Uterus (tissue), 4 donors: ENCODE data around the gene SLC44A4. TPM values are rescaled to one million over a fixed set of nuclear protein-coding genes. Genes with fewer than 3 reads are reported as not detected.
A peak's percentile ranks its signal among the peaks of the same experiment; 100 is the strongest.

Experiments
- DNase-seq, 2 donors: peaks; one replicate each; pipeline ENCODE4 v3.0.0-alpha.2; 2019 to 2020
- H3K27ac ChIP-seq, 2 donors: fragments of 200-600 bp; sonication (generic); 1 replicate in 1 of 2; 2 replicates in 1 of 2; pipeline ENCODE4 v1.5.1; 2016 to 2018
- H3K27me3 ChIP-seq, 2 donors: fragments of 200-600 bp; sonication (generic); one replicate each; pipeline ENCODE4 v1.5.1; 2018 to 2019; ENCODE audit warnings: control low read depth in 1 of 2
- H3K36me3 ChIP-seq, 2 donors: fragments of 200-600 bp; sonication (generic); one replicate each; pipeline ENCODE4 v1.5.1; 2019; ENCODE audit warnings: control low read depth in 1 of 2
- H3K4me1 ChIP-seq, 2 donors: fragments of 200-600 bp; sonication (generic); one replicate each; pipeline ENCODE4 v1.5.1; 2018 to 2019; ENCODE audit warnings: control low read depth in 1 of 2
- H3K4me3 ChIP-seq, 2 donors: fragments of 200-600 bp; sonication (generic); 1 replicate in 1 of 2; 2 replicates in 1 of 2; pipeline ENCODE4 v1.5.1; 2018 to 2019; ENCODE audit warnings: mild to moderate bottlenecking in 1 of 2
- H3K9me3 ChIP-seq, 2 donors: fragments of 200-600 bp; sonication (generic); one replicate each; pipeline ENCODE4 v1.5.1; 2019; ENCODE audit warnings: control low read depth in 1 of 2
- CTCF ChIP-seq, 4 experiments: fragments of 200-600 bp in 2 of 4; fragments of 450-650 bp in 2 of 4; sonication (generic) in 2 of 4; IDR thresholded peaks; one replicate each; pipeline ENCODE4 v1.5.1; 2016 to 2019; ENCODE audit warnings: antibody characterized with exemption in 4 of 4, mild to moderate bottlenecking in 2 of 4, moderate library complexity in 1 of 4
- POLR2A ChIP-seq, 2 donors: fragments of 450-650 bp; IDR thresholded peaks; one replicate each; pipeline ENCODE4 v1.6.1; 2016; ENCODE audit warnings: antibody characterized with exemption in 2 of 2, mild to moderate bottlenecking in 1 of 2, moderate library complexity in 1 of 2
- intact Hi-C: fragments of 100-400 bp; cut with DNase I; formaldehyde crosslinking; loops from one replicate; pipeline ENCODE4 v1.15.1; 2023; ENCODE audit warnings: low total_unique reads
- total RNA-seq, 4 donors: library from RNA; depleted of rRNA in 3 of 4; stranded (reverse); fragments of >200 nt in 3 of 4; gene quantifications; one replicate each; pipeline versions ENCODE4 v1.1.0 to v1.2.4, GENCODE V29; 2014 to 2023
- donor health status: DM: yes; HTN: yes; CAD: no.

The SLC44A4 gene
- total RNA-seq, 4 donors from 2014 or later = 5.0 to 46.1 (median 5.8) TPM

GRCh38 chr6:31888276-31889258, 9.8 kb upstream of the SLC44A4 start:
- no peaks in the 10 kb centered on the region for H3K36me3 ChIP-seq
- no peak for DNase-seq
- intact Hi-C loops = no loop called here

GRCh38 chr6:31887173-31888007, 8.6 kb upstream of the SLC44A4 start:
- no peaks in the 10 kb centered on the region for H3K36me3 ChIP-seq

More at GRCh38 chr6:31888276-31889258, 9.8 kb upstream of the SLC44A4 start:
- no peak overlapping the region for H3K4me3 ChIP-seq
- no peaks in the 10 kb centered on the region for H3K9me3 ChIP-seq
- no peaks in the 10 kb centered on the region for H3K27me3 ChIP-seq
- H3K4me1 ChIP-seq = no peaks in the 10 kb centered on the region
- H3K27ac ChIP-seq = no peak overlapping the region
- TF ChIP-seq POLR2A (IDR thresholded peaks at IDR 0.05) = no peak
- peak in 3 of 4 experiments; percentile 16 to 73 (median 48) for TF ChIP-seq CTCF (IDR thresholded peaks at IDR 0.05)

GRCh38 chr6:31886541-31886991, 7.8 kb upstream of the SLC44A4 start:
- Histone ChIP-seq H3K36me3 (no peaks in the 10 kb centered on the region), H3K9me3 (no peaks in the 10 kb centered on the region), H3K27ac (no peak overlapping the region), H3K4me1 (no peaks in the 10 kb centered on the region), H3K4me3 (no peak overlapping the region), H3K27me3 (no peaks in the 10 kb centered on the region)
- DNase-seq = no peak
- TF ChIP-seq POLR2A (IDR thresholded peaks at IDR 0.05) (no peak), CTCF (IDR thresholded peaks at IDR 0.05) (no peak)
- intact Hi-C loops = no loop called here

More at GRCh38 chr6:31887173-31888007, 8.6 kb upstream of the SLC44A4 start:
- no peak for TF ChIP-seq CTCF (IDR thresholded peaks at IDR 0.05)
- no peak for TF ChIP-seq POLR2A (IDR thresholded peaks at IDR 0.05)
- H3K4me3 ChIP-seq = no peak overlapping the region
- H3K27me3 ChIP-seq = no peaks in the 10 kb centered on the region
- DNase-seq = no peak
- no peaks in the 10 kb centered on the region for H3K4me1 ChIP-seq
- intact Hi-C loops = no loop called here
- H3K9me3 ChIP-seq = no peaks in the 10 kb centered on the region
- no peak overlapping the region for H3K27ac ChIP-seq

- Histone ChIP-seq H3K27ac (no peak overlapping the region), H3K4me1 (no peaks in the 10 kb centered on the region), H3K27me3 (no peaks in the 10 kb centered on the region), H3K9me3 (no peaks in the 10 kb centered on the region), H3K4me3 (no peak overlapping the region), H3K36me3 (no peaks in the 10 kb centered on the region)
- intact Hi-C loops = no loop called here
- TF ChIP-seq POLR2A (IDR thresholded peaks at IDR 0.05) (no peak), CTCF (IDR thresholded peaks at IDR 0.05) (no peak)
- no peak for DNase-seq
Measured at GRCh38 chr6:31884528-31885035, 5.8 kb upstream of the SLC44A4 start.
